HG03354 (cell line): ENCODE results near the gene COL4A5.

Experiments used
- ATAC-seq: cut with Tn5 transposase; IDR thresholded peaks from one replicate; pipeline ENCODE4 v1.9.1; 2021; ENCODE audit warnings: mild to moderate bottlenecking; ENCODE audit not compliant: unreplicated experiment, poor library complexity, severe bottlenecking

COL4A5 gene

GRCh38 chrX:108601276-108601675 is 161.6 kb downstream of the COL4A5 start:
- no peak for ATAC-seq

GRCh38 chrX:108610141-108610540 is 170.5 kb downstream of the COL4A5 start:
- no peak for ATAC-seq

- ATAC-seq, result no peak
These were observed 175.0 kb downstream of the COL4A5 start for GRCh38 chrX:108614616-108615015.

GRCh38 chrX:108640817-108641216 is 201.2 kb downstream of the COL4A5 start:
- no peak for ATAC-seq

- ATAC-seq, result no peak
These were observed 202.1 kb downstream of the COL4A5 start for GRCh38 chrX:108641589-108642272.

- ATAC-seq, result no peak
These were observed 202.6 kb downstream of the COL4A5 start for GRCh38 chrX:108642273-108642628.

- no peak for ATAC-seq
These were observed 225.1 kb downstream of the COL4A5 start for GRCh38 chrX:108664701-108665100.

- ATAC-seq, result no peak
These were observed 226.5 kb downstream of the COL4A5 start for GRCh38 chrX:108666101-108666500.

- no peak for ATAC-seq
These were observed 231.9 kb downstream of the COL4A5 start for GRCh38 chrX:108671526-108671925.

- ATAC-seq, result no peak
These were observed 257.1 kb downstream of the COL4A5 start for GRCh38 chrX:108696690-108697089.

- ATAC-seq, result peak; percentile 59
These were observed 259.7 kb downstream of the COL4A5 start for GRCh38 chrX:108699368-108699767.

- ATAC-seq, result no peak
These were observed 262.0 kb downstream of the COL4A5 start for GRCh38 chrX:108701633-108702032.

- ATAC-seq, result no peak
These were observed 262.9 kb downstream of the COL4A5 start for GRCh38 chrX:108702530-108702929.

GRCh38 chrX:108704839-108705238 is 265.2 kb downstream of the COL4A5 start:
- no peak for ATAC-seq

- no peak for ATAC-seq
These were observed 273.2 kb downstream of the COL4A5 start for GRCh38 chrX:108712886-108713285.

- no peak for ATAC-seq
These were observed 282.9 kb downstream of the COL4A5 start for GRCh38 chrX:108722561-108722960.

- ATAC-seq, result no peak
These were observed 287.1 kb downstream of the COL4A5 start for GRCh38 chrX:108726748-108727147.

- ATAC-seq, result no peak
These were observed 291.5 kb downstream of the COL4A5 start for GRCh38 chrX:108731153-108731552.

GRCh38 chrX:108732630-108733321 is 293.1 kb downstream of the COL4A5 start:
- no peak for ATAC-seq

GRCh38 chrX:108734426-108734825 is 294.8 kb downstream of the COL4A5 start:
- no peak for ATAC-seq

GRCh38 chrX:108735091-108735678 is 295.5 kb downstream of the COL4A5 start:
- peak; percentile 43 for ATAC-seq
